ENCODE results near the gene SYT2. TPM values are rescaled to one million over a fixed set of nuclear protein-coding genes. Genes with fewer than 3 reads are reported as not detected.

Gene SYT2
- total RNA-seq, 1 experiment from 2014 or later, result not detected

DNA sequence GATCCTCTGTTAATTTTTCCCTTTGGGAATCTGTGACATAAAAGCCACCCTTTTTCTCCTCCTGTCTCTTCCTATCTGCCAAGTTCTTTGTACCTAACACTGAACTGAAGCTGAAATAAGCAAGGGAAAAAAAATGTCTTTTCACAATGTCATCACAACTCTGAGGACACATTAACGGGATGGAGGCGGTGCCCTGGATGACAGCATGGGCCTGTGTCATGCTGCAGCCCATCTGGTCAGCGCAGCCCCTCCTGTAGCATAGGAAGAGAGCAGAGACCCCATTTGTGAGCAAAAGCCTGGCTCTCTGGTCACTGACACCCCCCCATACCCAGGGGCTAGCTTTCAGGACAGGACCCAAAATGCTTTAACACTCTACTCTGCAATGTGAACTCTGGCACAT is 22.5 kb downstream of the SYT2 start:
- no peak for DNase-seq
- Mint-ChIP-seq H3K9me3 (ENCODE audit: low read depth, unreplicated experiment) (no peaks in the 10 kb centered on the region), H3K4me3 (ENCODE audit: low read depth, unreplicated experiment) (no peak overlapping the region), H3K27me3 (ENCODE audit: unreplicated experiment) (peaks cover 100% of the 10 kb centered on the region), H3K27ac (ENCODE audit: unreplicated experiment) (no peak overlapping the region), H3K4me1 (ENCODE audit: low read depth, unreplicated experiment) (no peaks in the 10 kb centered on the region), H3K36me3 (ENCODE audit: insufficient read depth, unreplicated experiment) (no peaks in the 10 kb centered on the region)
- CTCF ChIA-PET, result no interaction called here
- no TSS peak for BruUV-seq (replicated peaks)
- TF ChIP-seq, protein P1, sequence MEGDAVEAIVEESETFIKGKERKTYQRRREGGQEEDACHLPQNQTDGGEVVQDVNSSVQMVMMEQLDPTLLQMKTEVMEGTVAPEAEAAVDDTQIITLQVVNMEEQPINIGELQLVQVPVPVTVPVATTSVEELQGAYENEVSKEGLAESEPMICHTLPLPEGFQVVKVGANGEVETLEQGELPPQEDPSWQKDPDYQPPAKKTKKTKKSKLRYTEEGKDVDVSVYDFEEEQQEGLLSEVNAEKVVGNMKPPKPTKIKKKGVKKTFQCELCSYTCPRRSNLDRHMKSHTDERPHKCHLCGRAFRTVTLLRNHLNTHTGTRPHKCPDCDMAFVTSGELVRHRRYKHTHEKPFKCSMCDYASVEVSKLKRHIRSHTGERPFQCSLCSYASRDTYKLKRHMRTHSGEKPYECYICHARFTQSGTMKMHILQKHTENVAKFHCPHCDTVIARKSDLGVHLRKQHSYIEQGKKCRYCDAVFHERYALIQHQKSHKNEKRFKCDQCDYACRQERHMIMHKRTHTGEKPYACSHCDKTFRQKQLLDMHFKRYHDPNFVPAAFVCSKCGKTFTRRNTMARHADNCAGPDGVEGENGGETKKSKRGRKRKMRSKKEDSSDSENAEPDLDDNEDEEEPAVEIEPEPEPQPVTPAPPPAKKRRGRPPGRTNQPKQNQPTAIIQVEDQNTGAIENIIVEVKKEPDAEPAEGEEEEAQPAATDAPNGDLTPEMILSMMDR (IDR thresholded peaks at IDR 0.05; ENCODE audit: unreplicated experiment), result no peak
- intact Hi-C loops (cut with micrococcal nuclease; ENCODE audit: unreplicated experiment), result no loop called here

DNA sequence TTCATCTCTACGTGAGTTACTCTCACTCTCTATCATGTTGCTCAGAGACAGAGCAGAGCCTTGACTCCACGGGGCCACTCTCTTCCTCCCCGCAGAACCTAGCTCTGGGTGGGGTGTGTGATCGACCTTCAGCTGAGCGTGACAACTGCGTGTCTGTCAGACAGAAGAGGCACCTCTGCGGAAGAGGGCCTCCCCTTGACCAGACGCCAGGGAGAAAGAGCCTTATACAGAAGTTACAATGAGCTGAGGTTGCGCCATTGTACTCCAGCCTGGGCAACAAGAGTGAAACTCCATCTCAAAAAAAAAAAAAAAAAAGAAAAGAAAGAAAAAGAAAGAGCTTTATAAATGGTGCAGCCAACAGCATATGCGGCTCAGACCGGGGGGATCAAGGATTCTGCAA is 22.9 kb downstream of the SYT2 start:
- H3K27ac Mint-ChIP-seq (ENCODE audit: unreplicated experiment), result no peak overlapping the region
- no peaks in the 10 kb centered on the region for H3K4me1 Mint-ChIP-seq (ENCODE audit: low read depth, unreplicated experiment)
- TF ChIP-seq, protein P1 (IDR thresholded peaks at IDR 0.05; ENCODE audit: unreplicated experiment), result no peak
- peaks cover 100% of the 10 kb centered on the region for H3K27me3 Mint-ChIP-seq (ENCODE audit: unreplicated experiment)
- DNase-seq, result no peak
- no TSS peak for BruUV-seq (replicated peaks)
- no peaks in the 10 kb centered on the region for H3K9me3 Mint-ChIP-seq (ENCODE audit: low read depth, unreplicated experiment)
- no peak overlapping the region for H3K4me3 Mint-ChIP-seq (ENCODE audit: low read depth, unreplicated experiment)
- intact Hi-C loops (cut with micrococcal nuclease; ENCODE audit: unreplicated experiment), result no loop called here
- no peaks in the 10 kb centered on the region for H3K36me3 Mint-ChIP-seq (ENCODE audit: insufficient read depth, unreplicated experiment)
- CTCF ChIA-PET, result no interaction called here

DNA sequence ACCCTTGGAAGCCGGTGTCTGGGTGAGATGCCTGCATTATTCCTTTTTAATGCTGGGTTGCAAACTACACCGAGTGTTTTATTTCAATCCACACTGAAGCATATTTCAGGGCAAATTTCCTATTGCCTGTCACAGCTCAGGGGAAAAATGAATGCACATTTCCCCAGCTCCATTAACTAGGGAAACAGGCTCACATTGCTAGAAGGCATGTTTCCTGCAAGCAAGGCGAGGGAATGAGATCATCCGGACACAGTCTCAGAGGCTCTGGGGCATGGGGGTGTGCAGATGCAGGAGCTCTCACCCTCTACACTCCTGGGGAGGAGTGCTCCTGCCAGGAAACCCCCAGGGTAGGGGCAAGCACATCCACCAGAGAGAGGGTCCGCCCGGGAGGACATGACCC is 24.6 kb downstream of the SYT2 start:
- no peak for DNase-seq
- Mint-ChIP-seq H3K4me3 (ENCODE audit: low read depth, unreplicated experiment) (no peak overlapping the region), H3K9me3 (ENCODE audit: low read depth, unreplicated experiment) (no peaks in the 10 kb centered on the region), H3K27me3 (ENCODE audit: unreplicated experiment) (peaks cover 100% of the 10 kb centered on the region), H3K27ac (ENCODE audit: unreplicated experiment) (no peak overlapping the region), H3K36me3 (ENCODE audit: insufficient read depth, unreplicated experiment) (no peaks in the 10 kb centered on the region), H3K4me1 (ENCODE audit: low read depth, unreplicated experiment) (no peaks in the 10 kb centered on the region)
- CTCF ChIA-PET, result no interaction called here
- no TSS peak for BruUV-seq (replicated peaks)
- intact Hi-C loops (cut with micrococcal nuclease; ENCODE audit: unreplicated experiment), result no loop called here
- TF ChIP-seq, protein P1 (IDR thresholded peaks at IDR 0.05; ENCODE audit: unreplicated experiment), result no peak

DNA sequence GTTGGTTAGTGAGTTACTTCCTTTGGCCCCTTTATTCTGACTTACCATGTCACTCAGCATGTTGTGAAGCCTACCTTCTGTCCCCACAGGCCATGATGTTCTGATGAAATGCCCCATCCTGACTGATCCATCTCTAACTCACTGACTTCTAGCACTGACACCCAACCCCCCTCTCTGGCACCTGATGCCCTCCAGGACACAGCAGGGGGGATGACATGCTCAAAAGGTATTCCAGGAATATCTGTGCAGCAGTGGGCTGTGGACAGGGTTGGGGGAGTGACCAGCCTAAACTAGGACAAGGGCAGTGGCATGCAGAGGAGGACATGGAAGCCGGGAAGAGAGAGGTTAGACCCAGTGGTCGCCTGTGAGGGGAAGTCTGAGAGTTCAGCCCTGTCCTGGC is 25.5 kb downstream of the SYT2 start:
- no TSS peak for BruUV-seq (replicated peaks)
- no peak for DNase-seq
- H3K27me3 Mint-ChIP-seq (ENCODE audit: unreplicated experiment), result peaks cover 100% of the 10 kb centered on the region

More for the DNA sequence above, 25.5 kb downstream of the SYT2 start:
- intact Hi-C loops (cut with micrococcal nuclease; ENCODE audit: unreplicated experiment), result no loop called here
- TF ChIP-seq, protein P1 (IDR thresholded peaks at IDR 0.05; ENCODE audit: unreplicated experiment), result no peak
- Mint-ChIP-seq H3K9me3 (ENCODE audit: low read depth, unreplicated experiment) (no peaks in the 10 kb centered on the region), H3K36me3 (ENCODE audit: insufficient read depth, unreplicated experiment) (no peaks in the 10 kb centered on the region), H3K4me1 (ENCODE audit: low read depth, unreplicated experiment) (no peaks in the 10 kb centered on the region), H3K27ac (ENCODE audit: unreplicated experiment) (no peak overlapping the region), H3K4me3 (ENCODE audit: low read depth, unreplicated experiment) (no peak overlapping the region)
- CTCF ChIA-PET, result no interaction called here

Data from Calu3 (cell line).